ENCODE measurements around the gene RBM39.

GRCh38 chr20:35704514-35705261 lies 37.4 kb downstream of the RBM39 start:
- TF ChIP-seq POLR2A (IDR thresholded peaks at IDR 0.05) (no peak), CTCF (IDR thresholded peaks at IDR 0.05) (no peak)
